HEK293 (cell line): ENCODE results near the gene RIMS1.

Experiments
- CTCF ChIA-PET: fragments of 350-600 bp; formaldehyde crosslinking; extraction: SDS; loops from one replicate; lab custom pipeline; 2021; ENCODE audit warnings: antibody characterized with exemption; lab: Yijun Ruan, JAX
- POLR2A ChIA-PET: fragments of 300-600 bp; formaldehyde crosslinking; extraction: SDS; loops from one replicate; lab custom pipeline; 2020; ENCODE audit warnings: antibody characterized with exemption, inconsistent platforms; lab: Yijun Ruan, JAX
- H3K27ac ChIP-seq: fragments of 200-500 bp; sonication (Bioruptor generic); 2 replicates; pipeline ENCODE4 v1.5.1; 2014; ENCODE audit warnings: low read depth, low read length, control low read depth, inconsistent platforms; ENCODE audit errors: extremely low read depth
- H3K36me3 ChIP-seq, 2 experiments: fragments of 200-500 bp in 1 of 2; sonication (Bioruptor generic) in 1 of 2; 1 replicate in 1 of 2; 2 replicates in 1 of 2; pipeline ENCODE4 v1.5.1; 2014 to 2017; ENCODE audit warnings: inconsistent platforms in 2 of 2, low read length in 2 of 2; ENCODE audit not compliant: control insufficient read depth in 2 of 2, insufficient read depth in 1 of 2
- H3K4me1 ChIP-seq: fragments of 200-500 bp; sonication (Bioruptor generic); 2 replicates; pipeline ENCODE4 v1.5.1; 2014; ENCODE audit warnings: mild to moderate bottlenecking, low read length, inconsistent platforms; ENCODE audit not compliant: control insufficient read depth, insufficient read depth
- H3K4me3 ChIP-seq: 2 replicates; pipeline ENCODE4 v1.5.1; 2011; ENCODE audit warnings: low read depth, mild to moderate bottlenecking, control low read depth, low read length, moderate library complexity
- H3K9me3 ChIP-seq: fragments of 200-500 bp; sonication (Bioruptor generic); 2 replicates; pipeline ENCODE4 v1.5.1; 2014; ENCODE audit warnings: low read depth, low read length, inconsistent platforms; ENCODE audit not compliant: control insufficient read depth, insufficient read depth
- FEZF1 ChIP-seq: fragments of 450-650 bp; formaldehyde crosslinking; IDR thresholded peaks from 2 replicates; pipeline ENCODE4 v1.5.1; 2016; ENCODE audit warnings: missing biosample characterization, missing genetic modification characterization
- HIC1 ChIP-seq: fragments of 450-650 bp; formaldehyde crosslinking; IDR thresholded peaks from 2 replicates; pipeline ENCODE4 v1.5.1; 2016; ENCODE audit warnings: missing biosample characterization, missing genetic modification characterization
- KLF16 ChIP-seq: fragments of 450-650 bp; formaldehyde crosslinking; IDR thresholded peaks from 2 replicates; pipeline ENCODE4 v1.5.1; 2017; ENCODE audit warnings: missing biosample characterization, missing genetic modification characterization
- MYNN ChIP-seq: fragments of 450-650 bp; formaldehyde crosslinking; IDR thresholded peaks from 2 replicates; pipeline ENCODE4 v1.5.1; 2016; ENCODE audit warnings: missing biosample characterization, missing genetic modification characterization, borderline replicate concordance
- ZIC2 ChIP-seq: fragments of 450-650 bp; formaldehyde crosslinking; IDR thresholded peaks from 2 replicates; pipeline ENCODE4 v1.5.1; 2016; ENCODE audit warnings: missing biosample characterization, missing genetic modification characterization
- ZNF354C ChIP-seq: fragments of 450-650 bp; formaldehyde crosslinking; IDR thresholded peaks from 2 replicates; pipeline ENCODE4 v1.5.1; 2016; ENCODE audit warnings: missing biosample characterization, missing genetic modification characterization, low read depth, borderline replicate concordance
- ZNF423 ChIP-seq: fragments of 450-650 bp; formaldehyde crosslinking; IDR thresholded peaks from 2 replicates; pipeline ENCODE4 v1.5.1; 2016; ENCODE audit warnings: missing biosample characterization, missing genetic modification characterization
- ZNF544 ChIP-seq: fragments of 450-650 bp; formaldehyde crosslinking; IDR thresholded peaks from 2 replicates; pipeline ENCODE4 v1.5.0; 2017; ENCODE audit warnings: missing biosample characterization, missing genetic modification characterization
- ZNF707 ChIP-seq: fragments of 450-650 bp; formaldehyde crosslinking; IDR thresholded peaks from 2 replicates; pipeline ENCODE4 v1.5.1; 2016; ENCODE audit warnings: missing biosample characterization, missing genetic modification characterization
- ZNF791 ChIP-seq: fragments of 450-650 bp; formaldehyde crosslinking; IDR thresholded peaks from 2 replicates; pipeline ENCODE4 v1.5.1; 2016; ENCODE audit warnings: missing biosample characterization, missing genetic modification characterization
- TF ChIP-seq, protein P1 (sequence below): fragments of 450-650 bp; formaldehyde crosslinking; IDR thresholded peaks from 2 replicates; pipeline ENCODE4 v1.5.1; 2016; ENCODE audit warnings: missing biosample characterization, missing genetic modification characterization, borderline replicate concordance
- TF ChIP-seq, protein P2 (sequence below): fragments of 450-650 bp; formaldehyde crosslinking; IDR thresholded peaks from 2 replicates; pipeline ENCODE4 v1.5.1; 2016; ENCODE audit warnings: missing biosample characterization, missing genetic modification characterization
- TF ChIP-seq, protein P3 (sequence below): fragments of 450-650 bp; formaldehyde crosslinking; IDR thresholded peaks from 2 replicates; pipeline ENCODE4 v1.5.1; 2017; ENCODE audit warnings: missing biosample characterization, missing genetic modification characterization

Gene RIMS1

GRCh38 chr6:72267470-72267869 is 381.1 kb downstream of the RIMS1 start:
- no peaks in the 10 kb centered on the region for H3K9me3 ChIP-seq
- no peak overlapping the region for H3K4me3 ChIP-seq
- CTCF ChIA-PET: no interaction called here
- POLR2A ChIA-PET: no interaction called here
- no peak overlapping the region for H3K27ac ChIP-seq
- H3K4me1 ChIP-seq: no peaks in the 10 kb centered on the region
- no peaks in the 10 kb centered on the region for H3K36me3 ChIP-seq
- TF ChIP-seq HIC1: no peak
- no peak for TF ChIP-seq MYNN
- TF ChIP-seq, protein P1, sequence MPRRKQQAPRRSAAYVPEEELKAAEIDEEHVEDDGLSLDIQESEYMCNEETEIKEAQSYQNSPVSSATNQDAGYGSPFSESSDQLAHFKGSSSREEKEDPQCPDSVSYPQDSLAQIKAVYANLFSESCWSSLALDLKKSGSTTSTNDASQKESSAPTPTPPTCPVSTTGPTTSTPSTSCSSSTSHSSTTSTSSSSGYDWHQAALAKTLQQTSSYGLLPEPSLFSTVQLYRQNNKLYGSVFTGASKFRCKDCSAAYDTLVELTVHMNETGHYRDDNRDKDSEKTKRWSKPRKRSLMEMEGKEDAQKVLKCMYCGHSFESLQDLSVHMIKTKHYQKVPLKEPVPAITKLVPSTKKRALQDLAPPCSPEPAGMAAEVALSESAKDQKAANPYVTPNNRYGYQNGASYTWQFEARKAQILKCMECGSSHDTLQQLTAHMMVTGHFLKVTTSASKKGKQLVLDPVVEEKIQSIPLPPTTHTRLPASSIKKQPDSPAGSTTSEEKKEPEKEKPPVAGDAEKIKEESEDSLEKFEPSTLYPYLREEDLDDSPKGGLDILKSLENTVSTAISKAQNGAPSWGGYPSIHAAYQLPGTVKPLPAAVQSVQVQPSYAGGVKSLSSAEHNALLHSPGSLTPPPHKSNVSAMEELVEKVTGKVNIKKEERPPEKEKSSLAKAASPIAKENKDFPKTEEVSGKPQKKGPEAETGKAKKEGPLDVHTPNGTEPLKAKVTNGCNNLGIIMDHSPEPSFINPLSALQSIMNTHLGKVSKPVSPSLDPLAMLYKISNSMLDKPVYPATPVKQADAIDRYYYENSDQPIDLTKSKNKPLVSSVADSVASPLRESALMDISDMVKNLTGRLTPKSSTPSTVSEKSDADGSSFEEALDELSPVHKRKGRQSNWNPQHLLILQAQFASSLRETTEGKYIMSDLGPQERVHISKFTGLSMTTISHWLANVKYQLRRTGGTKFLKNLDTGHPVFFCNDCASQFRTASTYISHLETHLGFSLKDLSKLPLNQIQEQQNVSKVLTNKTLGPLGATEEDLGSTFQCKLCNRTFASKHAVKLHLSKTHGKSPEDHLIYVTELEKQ: no peak
- TF ChIP-seq, all 188 proteins: peak for 0

DNA sequence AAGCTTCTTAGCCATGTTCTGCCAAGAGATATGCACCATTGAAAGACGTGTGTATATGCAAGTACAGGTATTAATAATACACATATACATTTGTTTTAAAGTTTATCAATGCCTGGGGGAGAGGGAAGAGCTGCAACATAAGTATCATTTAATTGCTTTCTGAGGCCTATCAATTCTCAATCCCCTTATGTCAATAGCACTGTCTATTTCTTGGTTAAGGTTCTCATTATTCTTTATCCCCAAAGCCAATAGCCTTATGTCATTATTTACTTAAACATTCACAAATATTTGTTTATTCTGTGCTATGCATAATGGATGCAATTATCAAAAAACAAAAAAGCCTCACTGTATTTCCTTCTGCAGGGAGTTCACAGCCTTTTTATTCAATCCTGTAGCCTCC is 385.2 kb downstream of the RIMS1 start:
- no peak overlapping the region for H3K27ac ChIP-seq

GRCh38 chr6:72272958-72273357 is 386.6 kb downstream of the RIMS1 start:
- no peak overlapping the region for H3K4me3 ChIP-seq
- H3K4me1 ChIP-seq: no peaks in the 10 kb centered on the region
- no peak overlapping the region for H3K27ac ChIP-seq
- TF ChIP-seq, protein P2, sequence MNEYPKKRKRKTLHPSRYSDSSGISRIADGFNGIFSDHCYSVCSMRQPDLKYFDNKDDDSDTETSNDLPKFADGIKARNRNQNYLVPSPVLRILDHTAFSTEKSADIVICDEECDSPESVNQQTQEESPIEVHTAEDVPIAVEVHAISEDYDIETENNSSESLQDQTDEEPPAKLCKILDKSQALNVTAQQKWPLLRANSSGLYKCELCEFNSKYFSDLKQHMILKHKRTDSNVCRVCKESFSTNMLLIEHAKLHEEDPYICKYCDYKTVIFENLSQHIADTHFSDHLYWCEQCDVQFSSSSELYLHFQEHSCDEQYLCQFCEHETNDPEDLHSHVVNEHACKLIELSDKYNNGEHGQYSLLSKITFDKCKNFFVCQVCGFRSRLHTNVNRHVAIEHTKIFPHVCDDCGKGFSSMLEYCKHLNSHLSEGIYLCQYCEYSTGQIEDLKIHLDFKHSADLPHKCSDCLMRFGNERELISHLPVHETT: no peak
- no peaks in the 10 kb centered on the region for H3K9me3 ChIP-seq
- no peaks in the 10 kb centered on the region for H3K36me3 ChIP-seq
- ChIA-PET CTCF (interaction anchor here (0.8 kb wide), 1 partner anchor 40 kb away, joined by 3 read pairs; no protein-coding TSS in a partner anchor), POLR2A (no interaction called here)

More for the DNA sequence above, 385.2 kb downstream of the RIMS1 start:
- no peak overlapping the region for H3K4me3 ChIP-seq
- ChIA-PET POLR2A (interaction anchor here (0.6 kb wide), 3 partner anchors 63 to 81 kb away, joined by 3 to 8 read pairs (median 3); no protein-coding TSS in a partner anchor), CTCF (interaction anchor here (0.6 kb wide), 1 partner anchor 90 kb away, joined by 4 read pairs; no protein-coding TSS in a partner anchor)
- no peaks in the 10 kb centered on the region for H3K4me1 ChIP-seq
- no peaks in the 10 kb centered on the region for H3K36me3 ChIP-seq
- H3K9me3 ChIP-seq: no peaks in the 10 kb centered on the region
- TF ChIP-seq ZNF707 (tag by site-specific recombination) (no peak), ZNF354C (tag by site-specific recombination) (no peak), ZNF791 (tag by site-specific recombination) (no peak), KLF16 (tag by site-specific recombination) (no peak), ZNF423 (tag by site-specific recombination) (no peak), FEZF1 (tag by site-specific recombination) (no peak), ZNF544 (tag by site-specific recombination) (no peak), ZIC2 (no peak)
- TF ChIP-seq, protein P3, sequence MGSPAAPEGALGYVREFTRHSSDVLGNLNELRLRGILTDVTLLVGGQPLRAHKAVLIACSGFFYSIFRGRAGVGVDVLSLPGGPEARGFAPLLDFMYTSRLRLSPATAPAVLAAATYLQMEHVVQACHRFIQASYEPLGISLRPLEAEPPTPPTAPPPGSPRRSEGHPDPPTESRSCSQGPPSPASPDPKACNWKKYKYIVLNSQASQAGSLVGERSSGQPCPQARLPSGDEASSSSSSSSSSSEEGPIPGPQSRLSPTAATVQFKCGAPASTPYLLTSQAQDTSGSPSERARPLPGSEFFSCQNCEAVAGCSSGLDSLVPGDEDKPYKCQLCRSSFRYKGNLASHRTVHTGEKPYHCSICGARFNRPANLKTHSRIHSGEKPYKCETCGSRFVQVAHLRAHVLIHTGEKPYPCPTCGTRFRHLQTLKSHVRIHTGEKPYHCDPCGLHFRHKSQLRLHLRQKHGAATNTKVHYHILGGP: no peak
